ENCODE measurements around the gene ACOX1.

The ACOX1 gene

DNA sequence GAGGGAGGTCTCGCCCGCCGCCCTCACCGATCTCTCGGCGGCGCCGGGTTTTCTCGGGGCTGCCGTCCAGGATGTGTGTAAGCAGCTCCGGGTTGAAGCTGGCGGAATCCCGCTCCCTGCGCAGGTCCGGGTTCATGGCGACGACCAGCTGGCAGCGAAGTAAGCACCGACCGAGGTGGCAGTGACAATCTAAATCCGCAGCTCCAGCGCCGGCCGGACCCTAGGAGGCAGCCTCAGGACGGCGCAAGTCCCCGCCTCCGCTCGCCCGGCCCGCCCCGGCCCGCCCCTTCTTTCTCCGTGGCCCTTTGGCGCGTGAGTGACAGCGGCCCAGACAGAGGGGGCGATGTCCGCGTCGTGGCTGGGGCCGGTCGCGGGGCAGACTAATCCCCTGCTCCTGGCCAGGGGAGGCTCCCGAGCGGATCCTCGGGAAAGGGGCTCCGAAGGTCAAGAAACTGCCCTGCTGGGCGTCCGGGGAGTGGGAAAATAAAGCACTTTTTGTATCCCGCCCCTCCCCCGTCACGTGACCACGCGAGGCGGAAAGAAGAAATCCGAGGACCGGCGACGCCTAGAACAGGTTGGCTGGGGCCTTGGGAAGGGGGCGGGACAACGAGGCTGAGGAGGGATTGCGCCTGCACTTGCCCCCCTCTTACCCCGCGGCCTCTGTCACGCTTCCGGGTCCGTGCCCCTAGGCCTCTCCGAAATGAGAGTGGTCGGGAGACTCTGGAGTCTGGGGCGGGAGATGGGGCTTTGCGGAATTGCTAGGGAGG lies at the start of gene ACOX1, which contains the start of gene TEN1:
Gene ACOX1 (minus strand): TSS at position 229 of the 767 bp plus-strand sequence. CDS start 93 bp downstream, at position 136.
Gene TEN1 (plus strand): TSS at position 303 of the 767 bp plus-strand sequence. CDS start 6,953 bp downstream, outside the sequence.
- peak; percentile 98 for DNase-seq

DNA sequence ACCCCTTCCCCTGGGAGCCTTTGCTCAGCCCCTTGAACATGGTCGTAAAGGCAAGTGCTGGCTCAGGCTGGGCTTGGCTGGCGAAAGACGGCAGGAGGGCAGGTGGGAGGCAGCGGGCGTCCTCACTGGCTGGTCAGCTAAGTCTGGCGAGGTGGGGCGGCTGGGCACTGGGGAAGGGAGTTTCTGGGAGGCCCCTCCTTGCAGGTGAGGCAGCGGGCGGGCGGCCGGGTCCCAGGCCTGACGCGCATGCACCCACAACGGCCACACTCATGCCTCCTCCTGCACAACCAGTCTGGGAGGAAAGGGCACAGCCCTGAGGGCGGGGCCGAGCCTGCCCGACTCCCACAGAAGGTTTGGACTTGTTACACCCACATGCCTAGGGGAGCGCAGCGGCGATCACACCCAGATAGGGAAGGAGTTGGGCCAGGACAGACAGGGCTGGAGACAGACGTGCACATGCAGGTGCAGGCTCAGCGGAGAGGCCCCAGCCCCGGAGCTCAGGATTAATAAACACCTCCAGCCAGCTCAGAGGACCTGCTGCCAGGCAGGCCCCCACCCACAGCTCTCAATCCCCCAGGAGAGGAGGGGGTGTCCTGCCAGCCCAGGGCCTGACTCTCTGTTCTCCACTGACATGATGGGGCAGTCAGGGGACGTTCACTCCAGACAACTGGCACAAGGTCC lies 48.3 kb upstream of the ACOX1 start, which contains the start of gene EVPL:
Gene EVPL (minus strand): TSS at position 148 of the 681 bp plus-strand sequence. CDS start 108 bp downstream, at position 40.
- DNase-seq = no peak

DNA sequence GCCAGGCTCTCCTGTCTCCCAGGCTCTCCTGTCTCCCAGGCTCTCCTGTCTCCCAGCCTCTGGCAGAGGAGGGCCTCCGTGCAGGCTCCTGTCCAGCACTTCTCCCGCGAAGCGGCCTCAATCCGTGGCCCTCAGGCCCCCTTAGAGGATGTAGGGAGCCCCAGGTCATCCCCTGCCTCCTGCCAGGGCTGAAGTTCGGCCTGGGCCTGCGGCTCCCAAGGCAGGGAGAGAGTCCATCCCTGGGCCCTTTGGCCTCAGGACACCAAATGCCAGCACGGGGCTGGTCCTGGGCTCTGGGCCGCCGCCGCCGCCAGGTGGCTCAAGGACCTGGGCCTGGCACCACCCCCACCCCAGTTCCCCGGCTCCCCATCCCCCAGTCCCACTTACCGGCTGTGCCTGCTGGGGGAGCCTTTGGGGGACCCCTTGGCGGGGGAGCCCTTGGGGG lies 47.8 kb upstream of the ACOX1 start:
- DNase-seq = no peak

DNA sequence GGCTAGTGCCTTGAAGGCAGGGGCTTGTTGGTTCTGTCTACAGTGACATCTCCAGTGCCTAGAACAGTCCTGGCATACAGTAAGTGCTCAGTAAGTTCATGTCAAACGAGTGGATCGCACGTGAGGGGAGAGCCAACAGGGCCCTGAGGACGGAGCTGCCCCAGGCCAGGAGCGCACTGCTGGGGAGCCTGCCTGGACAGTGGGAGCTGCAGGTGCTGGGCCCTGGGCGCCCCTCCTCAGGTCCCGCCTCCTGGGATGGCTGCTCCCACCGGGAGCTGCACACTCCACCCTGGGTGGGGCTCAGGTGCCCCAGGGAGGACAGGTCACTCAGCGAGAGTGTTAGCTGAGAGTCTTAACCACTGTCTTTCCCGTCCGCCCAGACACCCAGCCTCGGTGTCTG lies 46.3 kb upstream of the ACOX1 start:
- DNase-seq = no peak

DNA sequence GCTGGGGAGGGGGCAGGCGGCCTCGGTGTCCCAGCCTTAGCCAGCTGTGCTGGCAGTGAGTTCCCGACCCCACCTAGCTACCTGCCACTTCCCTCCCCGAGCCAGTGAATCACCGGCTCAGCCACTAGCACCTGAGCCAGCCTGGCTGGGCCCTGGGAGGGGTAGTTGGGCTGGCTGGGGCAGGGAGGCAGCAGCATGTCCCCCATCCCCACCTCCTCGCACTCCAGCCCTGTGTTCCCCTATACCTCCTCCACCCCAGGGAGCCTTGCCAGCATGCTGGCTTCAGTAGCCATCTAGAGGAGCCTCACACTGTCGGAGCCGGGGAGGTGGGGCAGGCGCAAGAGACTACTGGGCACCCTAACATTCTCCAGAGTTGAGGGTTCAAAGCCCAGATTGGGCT lies 45.4 kb upstream of the ACOX1 start:
- no peak for DNase-seq

DNA sequence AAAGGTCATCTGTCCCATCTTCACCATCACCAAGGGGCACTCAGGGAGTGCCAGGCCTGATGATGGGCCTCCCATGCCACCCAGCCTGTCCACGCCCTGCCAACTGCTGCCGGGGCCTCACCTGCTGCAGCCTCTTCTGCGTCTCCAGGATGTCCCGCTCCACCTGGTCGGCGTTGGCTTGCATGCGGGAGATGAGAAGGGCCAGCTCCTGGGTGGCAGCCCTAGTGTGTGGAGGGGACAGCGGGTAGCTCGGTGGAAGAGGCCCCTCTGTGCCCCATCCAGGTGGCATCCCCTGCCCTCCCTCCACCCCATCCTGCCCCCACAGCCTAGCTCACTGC lies 44.9 kb upstream of the ACOX1 start:
- DNase-seq = no peak

DNA sequence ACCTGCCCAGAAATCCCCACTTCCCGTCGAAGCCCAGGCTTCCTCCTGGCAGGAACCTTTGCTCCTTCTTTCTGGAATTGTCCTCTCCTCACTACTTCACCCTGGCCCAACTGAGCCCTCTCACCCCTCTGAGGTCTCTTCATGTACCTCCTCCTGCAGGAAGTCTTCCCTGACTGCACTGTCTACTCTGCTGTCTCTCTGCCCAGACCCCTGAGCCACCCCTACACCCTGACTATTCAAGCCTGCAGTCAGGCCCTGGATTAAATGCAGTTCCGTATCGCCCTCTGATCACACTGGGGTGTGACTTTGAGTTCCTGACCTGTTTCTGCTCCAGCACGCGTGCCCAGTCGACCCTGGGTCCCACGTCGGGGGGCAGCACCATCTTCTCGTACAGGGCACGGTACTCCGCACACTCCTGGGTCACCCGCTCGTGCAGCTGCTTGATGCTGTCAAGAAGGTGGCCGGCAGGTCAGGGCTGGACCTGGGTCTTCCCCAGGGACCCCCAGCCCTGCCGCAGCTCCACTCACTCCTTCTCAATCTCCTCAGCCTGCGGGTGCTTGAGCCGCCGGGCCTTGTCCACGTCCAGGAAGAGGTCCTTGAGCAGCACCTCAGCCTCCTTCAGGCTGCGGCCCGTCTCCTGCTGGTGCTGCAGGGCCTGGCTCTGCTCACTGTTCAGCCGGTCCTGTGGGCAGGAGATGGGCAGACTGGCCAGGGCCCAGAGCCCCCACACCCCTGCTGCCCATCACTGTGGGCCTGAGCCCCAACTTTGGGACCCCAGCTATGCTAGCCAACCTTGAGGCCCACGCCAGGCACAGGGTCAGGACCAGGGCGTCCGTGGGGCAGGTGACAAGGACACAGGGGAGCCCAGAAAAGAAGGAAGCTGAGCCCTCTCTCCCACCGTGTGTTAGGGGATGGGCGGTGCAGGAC lies 44.3 kb upstream of the ACOX1 start:
- no peak for DNase-seq

DNA sequence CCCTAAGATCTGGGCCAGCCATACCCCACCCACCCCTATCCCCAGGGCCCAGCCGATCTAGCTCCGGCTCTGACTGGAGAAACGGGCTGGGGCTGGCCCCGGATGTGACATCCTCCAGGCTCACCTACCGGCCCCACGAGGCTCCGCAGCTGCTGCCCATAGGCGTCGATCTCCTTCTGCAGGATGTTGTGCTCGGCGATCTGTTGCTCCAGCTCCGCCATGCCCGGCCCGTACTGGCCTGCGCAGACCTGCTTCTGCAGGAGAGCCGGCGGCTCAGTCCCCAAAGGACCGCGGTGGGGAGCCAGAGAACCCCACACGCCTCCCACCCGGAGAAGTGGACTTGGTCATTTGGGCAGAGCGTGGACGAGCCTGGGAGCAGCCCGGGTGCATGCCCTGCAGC lies 43.3 kb upstream of the ACOX1 start:
- DNase-seq = no peak

DNA sequence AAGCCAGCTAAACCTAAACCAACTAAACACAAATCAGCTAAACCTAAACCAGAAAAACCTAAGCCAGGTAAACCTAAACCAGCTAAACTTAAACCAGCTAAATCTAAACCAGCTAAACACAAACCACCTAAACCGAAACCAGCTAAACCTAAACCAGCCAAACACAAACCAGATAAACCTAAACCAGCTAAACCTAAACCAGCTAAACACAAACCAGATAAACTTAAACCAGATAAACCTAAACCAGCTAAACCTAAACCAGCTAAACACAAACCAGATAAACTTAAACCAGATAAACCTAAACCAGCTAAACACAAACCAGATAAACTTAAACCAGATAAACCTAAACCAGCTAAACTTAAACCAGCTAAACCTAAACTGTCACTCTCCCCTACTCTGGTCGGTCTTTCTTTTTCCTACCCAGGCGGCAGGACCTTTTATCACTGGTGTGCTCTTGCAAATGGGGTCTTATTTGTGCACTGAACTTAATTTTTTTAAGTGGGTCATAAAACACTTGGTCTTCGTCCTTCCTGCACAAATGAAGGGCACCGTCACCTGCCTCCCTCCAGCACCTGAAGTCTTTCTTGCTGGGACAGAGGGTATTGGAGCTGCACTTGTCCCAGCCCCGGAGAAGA lies 41.0 kb upstream of the ACOX1 start:
- no peak for DNase-seq

DNA sequence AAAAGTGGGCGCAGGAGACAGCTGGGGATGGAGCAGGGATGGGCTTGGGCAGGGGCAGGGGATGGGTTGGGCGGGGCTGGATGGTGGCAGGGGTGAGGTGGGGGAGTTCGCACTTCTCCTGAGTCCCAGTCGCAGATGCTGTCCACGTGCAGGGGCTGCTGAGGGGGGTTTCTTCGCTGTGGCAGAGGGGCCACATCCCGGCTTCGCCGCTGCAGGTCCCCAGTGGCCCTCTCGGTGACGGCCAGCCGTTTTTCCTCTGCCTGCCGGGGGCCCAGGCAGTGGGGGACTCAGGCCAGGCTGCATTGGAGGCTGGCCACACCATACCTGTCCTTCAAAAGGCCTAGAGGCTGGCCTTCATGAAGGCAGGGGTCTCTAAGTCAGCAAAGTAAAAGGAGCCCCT lies 39.8 kb upstream of the ACOX1 start:
- DNase-seq = no peak

DNA sequence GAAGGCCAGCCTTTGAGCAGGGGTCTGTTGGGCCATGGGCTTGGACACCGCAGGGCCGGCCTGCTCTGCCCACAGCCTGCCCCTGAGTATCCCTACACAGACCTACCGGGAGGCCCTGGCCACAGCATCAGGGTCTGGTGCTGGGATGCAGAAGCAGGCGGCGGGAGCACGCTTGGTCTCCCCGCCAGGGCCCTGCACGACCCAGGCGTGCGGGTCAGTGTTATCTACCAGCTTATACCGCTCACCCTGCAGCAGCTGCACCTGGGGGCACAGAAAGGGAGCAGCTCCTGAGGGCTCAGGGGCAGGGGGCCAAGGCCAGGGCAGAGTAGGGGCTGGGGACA lies 39.3 kb upstream of the ACOX1 start:
- DNase-seq = no peak

DNA sequence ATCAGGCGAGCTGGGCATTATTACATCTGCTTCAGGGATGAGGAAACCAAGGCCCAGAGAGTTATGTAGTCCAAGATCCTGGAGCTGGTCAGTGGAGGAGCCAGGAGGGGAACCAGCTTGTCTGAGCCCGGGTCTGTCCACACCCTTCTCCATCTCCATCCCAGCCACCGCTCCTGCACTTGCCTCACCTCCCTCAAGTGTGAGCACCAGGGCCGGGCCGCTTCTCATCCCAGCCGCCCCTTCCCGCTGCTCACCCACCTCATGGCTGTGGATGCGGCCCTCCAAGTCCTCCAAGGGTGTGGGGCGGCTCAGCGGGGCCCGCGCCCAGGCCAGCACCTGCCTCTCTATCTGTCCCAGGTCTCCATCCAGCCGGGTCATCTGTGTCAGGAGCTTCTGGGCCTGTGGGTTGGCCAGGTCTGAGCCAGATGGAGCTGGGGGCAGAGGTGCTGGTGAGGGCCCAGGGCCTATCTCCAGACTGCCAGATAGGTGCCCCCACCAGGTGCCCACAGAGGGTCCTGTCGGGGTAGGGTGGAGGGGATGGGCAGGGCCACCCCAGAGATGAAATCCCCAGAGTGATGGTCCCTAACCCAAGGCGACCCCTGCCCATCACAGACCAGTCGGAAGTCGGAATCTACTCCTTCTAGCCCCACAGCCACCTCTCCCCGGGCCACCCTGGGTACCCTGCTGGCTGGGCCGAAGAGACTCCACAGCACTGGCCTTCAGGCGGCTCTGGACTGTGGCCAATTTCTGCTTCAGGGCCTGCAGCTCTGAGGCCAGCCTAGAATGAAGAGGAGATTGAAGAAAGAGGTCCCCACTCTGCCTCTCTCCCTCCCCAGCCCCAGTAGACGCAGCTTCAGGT lies 38.7 kb upstream of the ACOX1 start:
- no peak for DNase-seq

DNA sequence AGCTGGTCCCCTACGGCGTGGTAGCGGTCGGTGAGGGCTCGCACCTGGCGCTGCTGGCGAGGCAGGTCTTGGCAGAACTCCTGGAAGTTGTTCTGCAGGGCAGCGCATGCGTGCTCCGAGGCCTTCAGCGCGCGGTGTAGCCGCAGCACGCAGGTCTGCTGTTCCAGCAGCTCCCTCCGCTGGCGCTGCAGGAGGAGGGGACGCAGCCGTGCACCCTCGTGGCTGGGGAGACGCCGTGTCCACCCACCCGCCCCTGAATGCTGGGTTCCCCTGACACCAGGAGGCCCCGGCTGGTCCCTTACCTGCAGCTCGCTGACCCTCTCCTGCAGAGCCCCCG lies 35.9 kb upstream of the ACOX1 start:
- DNase-seq = no peak

DNA sequence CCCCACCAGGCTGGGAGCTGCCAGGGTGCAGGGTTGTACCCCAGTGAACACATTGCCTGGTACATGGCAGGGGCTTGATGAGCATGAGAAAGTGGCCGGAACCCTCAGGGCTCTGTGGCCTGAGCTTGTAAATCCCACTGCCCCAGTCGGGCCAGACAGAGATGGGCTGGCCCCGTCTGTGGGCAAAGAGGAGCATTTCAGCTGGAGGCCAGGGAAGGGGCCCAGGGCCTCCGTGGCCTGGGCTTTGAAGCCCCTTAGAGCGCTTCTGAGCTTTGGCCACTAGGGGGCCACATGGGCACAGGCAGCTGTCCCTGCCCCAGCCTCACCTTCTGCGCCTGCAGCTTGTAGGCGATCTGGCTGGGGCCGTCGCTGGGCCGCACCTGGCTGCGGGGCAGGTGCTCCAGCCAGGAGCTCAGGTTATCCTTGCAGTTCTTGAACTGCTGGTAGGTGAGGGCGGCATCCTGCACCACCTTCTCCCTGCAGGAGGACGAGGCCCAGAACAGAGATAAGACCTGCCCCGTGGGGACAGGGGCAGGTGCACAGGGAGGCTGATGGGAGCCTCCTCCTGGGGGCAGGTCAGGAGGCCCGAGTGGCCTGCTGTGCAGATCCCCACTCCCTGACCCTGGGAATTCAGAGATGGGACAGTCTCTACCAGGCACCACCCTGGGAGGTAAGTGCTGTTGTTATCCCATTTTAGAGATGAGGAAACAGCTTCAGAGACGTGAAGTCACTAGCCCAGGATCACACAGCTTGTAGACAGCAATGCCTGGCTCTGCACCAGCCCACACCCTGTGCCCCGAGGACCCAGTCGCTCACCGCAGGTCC lies 35.3 kb upstream of the ACOX1 start:
- peak; percentile 70 for DNase-seq

DNA sequence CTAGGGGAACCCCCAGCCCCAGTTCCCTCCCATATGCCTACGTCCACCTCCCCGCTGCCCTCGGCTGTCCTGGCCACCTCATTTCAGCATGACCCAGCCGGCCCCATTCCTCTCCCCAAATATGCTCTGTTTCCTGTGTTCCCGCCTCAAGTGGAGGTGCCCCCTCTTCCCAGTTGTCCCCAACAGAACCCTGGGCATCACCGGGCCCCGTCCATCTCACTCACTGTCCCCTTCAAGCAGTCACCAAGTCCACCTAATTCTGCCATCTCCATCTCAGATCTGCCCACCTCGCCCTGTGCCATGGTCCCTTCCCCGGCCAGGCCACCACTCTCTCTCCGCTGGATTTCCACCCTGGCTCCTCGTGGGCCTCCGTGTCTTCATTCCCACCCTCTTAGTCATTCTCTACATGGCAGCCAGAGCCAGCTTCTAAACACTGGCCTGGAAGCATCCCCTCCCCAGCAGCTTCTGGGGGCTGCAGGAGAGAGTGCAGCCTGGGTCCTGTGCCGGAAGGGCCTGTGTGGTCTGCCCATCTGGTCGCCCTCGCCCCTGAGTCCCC lies 34.5 kb upstream of the ACOX1 start:
- DNase-seq = peak; percentile 30

DNA sequence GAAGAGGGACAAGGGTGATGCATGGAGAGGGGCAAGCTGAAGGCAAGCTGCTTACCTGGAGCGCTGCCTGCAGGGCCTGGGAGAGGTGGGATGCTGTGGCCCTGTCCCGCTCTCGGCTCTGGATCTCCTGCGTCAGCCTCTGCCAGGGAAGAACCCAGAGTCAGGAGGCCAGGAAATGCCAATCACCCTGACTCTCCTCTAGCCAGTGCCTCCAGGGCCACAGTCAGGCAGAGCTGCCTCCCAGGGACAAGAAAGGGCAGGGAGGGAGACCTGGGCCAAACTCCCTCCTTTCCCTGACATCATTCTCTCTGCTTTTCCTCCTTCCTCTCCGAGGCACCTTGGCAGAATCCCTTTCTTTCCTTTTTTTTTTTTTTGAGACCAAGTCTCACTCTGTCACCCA lies 33.0 kb upstream of the ACOX1 start:
- DNase-seq = peak; percentile 35

DNA sequence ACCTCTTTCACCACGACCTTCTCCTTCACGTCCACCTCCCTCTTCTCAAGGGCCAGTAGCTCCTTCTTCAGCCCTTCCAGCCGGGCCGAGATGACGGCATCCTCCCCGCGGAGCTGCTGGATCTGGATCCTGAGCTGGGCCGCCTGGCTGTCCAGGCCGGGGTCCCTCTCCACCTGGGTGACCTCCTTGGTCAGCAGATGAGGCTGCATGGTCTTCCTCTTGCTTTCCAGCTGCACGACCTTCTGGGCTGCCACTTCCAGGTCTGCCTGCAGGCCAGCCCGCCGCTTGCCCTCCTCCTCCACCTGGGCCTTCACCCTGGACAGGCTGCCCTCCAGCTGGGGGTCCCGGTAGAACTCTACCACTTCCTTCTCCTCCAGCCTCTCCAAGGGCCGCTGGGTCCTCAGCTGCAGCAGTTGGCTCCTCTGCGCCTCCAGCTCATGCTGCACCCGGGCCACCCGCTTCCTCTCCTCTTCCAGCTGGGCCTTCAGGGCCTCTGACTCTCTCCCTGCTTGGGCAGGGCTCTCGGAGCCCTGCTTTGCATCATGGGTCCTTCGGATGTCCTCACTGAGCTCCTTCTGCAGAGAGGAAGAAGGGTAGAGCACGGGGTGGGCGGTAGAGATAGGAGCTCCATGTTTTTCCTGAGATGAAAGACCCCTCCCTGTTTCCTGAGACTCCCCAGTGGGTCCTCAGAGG lies 31.1 kb upstream of the ACOX1 start:
- DNase-seq = no peak

DNA sequence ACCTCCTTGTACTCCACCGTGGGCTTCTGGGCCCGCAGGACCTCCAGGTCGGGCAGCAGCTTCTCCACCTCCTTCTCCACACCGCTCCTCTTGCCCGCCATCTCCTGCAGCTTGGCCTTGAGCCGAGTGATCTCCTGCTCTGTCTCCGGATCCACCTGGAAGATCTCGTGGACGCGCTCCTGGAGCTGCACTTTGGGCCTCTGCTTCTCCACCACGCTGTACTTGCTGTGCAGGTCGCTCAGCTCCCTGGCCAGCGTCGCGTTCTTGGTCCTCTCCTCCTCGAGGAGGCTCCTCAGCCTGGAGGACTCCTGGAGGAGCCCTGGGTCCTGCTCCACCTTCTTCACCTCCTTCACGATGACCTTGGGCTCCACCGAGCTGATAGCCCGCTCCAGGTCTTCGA lies 30.5 kb upstream of the ACOX1 start:
- DNase-seq = no peak

DNA sequence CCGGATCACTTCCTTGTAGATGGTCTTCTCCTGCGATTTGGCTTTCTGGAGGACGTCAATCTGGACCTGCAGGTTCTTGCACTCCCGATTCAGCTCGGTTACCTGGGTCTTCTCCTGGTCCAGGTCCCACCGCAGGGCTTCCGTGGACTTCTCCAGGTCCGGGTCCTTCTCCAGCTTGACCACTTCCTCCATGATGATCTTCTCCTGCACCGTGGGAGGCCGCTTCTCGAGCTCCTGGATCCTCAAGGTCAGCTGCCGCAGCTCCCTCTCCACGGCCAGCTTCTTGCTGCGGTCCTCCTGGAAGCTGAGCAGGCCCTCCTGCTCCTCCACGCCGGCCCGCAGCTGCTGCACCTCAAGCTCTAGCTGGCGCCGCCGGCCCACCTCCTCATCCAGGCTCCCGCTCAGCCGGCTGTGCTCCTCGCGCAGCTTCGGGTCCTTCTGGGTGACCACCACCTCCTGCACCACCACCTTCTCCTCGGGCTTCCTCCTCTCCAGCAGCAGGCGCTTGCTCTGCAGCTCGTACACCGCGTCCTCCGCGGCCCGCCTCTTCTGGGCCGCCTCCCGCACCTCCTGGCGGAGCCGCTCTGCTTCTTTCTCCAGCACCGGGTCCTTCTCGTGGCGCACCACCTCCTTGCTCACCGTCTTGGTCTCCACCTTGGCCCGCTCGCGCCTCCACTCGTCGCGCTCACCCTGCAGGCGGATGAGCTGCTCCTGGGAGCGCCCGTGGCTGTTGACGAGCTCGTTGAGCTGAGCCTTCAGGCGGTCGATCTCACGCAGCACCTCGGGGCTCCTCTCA lies 29.9 kb upstream of the ACOX1 start:
- DNase-seq = no peak
